Astrocyte of the spinal cord (primary cell): Measurements from ENCODE around the gene DEPP1.

ENCODE experiments used
- DNase-seq: peaks from one replicate; pipeline ENCODE4 v3.0.0; 2011; ENCODE audit warnings: low read depth, low spot score
- H3K4me3 ChIP-seq: 2 replicates; pipeline ENCODE4 v1.5.1; 2011; ENCODE audit warnings: low read depth, mild to moderate bottlenecking, low read length, moderate library complexity
- in situ Hi-C: cut with HindIII; loops from 2 replicates; pipeline ENCODE4 v1.10.0; 2017; ENCODE audit warnings: low sequenced_read_pairs
- TF ChIP-seq, protein P1 (sequence below): IDR thresholded peaks from 2 replicates; pipeline ENCODE4 v1.5.1; 2012; ENCODE audit warnings: low read depth, mild to moderate bottlenecking, low read length, inconsistent platforms

The DEPP1 gene

DNA sequence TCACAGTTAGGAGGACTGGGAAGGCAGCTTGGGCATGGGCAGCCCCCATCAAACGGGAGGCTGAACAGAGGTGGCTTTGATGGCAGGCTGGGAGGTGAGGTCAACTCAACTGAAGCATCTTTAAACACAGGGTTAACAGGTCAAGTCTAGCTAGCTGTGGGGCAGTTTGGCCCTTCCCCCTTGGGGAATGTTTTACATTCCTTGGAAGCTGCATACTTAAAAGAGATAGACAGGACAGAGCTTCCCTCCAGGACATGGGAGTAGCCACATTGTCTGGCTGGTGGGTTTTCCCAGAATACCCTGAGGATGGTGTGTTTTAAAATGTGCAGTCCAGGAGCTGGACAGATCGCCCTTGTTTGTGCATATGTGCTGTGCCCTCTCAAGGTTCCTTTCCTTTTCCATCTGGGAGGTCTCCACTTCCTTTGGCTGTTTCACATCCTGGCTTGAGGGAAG, 25.8 kb downstream of the DEPP1 start:
- in situ Hi-C loops = no loop called here
- DNase-seq = no peak
- TF ChIP-seq, protein P1, sequence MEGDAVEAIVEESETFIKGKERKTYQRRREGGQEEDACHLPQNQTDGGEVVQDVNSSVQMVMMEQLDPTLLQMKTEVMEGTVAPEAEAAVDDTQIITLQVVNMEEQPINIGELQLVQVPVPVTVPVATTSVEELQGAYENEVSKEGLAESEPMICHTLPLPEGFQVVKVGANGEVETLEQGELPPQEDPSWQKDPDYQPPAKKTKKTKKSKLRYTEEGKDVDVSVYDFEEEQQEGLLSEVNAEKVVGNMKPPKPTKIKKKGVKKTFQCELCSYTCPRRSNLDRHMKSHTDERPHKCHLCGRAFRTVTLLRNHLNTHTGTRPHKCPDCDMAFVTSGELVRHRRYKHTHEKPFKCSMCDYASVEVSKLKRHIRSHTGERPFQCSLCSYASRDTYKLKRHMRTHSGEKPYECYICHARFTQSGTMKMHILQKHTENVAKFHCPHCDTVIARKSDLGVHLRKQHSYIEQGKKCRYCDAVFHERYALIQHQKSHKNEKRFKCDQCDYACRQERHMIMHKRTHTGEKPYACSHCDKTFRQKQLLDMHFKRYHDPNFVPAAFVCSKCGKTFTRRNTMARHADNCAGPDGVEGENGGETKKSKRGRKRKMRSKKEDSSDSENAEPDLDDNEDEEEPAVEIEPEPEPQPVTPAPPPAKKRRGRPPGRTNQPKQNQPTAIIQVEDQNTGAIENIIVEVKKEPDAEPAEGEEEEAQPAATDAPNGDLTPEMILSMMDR = no peak
- no peak overlapping the region for H3K4me3 ChIP-seq

DNA sequence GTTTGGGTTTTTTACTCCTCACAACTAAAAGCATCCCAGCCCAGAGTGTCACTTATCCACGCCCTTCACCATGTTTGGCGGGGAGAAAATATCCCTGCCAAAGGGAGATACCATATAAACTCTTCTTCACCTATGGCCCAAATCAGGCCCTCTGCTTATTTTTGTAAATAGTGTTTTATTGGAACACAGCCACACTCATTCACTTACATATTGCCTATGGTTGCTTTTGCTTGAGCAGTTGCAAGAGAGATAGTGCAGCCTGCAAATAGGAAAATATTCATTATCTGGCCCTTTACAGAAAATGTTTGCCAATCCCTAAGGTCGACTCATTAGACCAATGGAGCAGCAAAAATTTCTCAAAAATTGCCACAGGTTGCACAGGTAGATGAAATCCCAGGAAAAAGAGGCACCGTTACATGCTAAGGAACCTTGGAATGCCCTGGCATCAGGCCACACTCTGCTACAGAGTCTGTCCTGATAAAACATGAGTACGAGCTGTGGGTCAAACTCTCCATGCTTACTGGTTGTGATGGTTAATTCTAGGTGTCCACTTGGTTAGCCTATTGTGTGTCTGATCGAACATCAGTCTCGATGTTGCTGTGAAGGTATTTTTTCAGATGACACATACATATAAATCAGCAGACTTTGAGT, 26.9 kb downstream of the DEPP1 start:
- TF ChIP-seq, protein P1 = no peak
- in situ Hi-C loops = no loop called here
- no peak for DNase-seq
- H3K4me3 ChIP-seq = no peak overlapping the region

DNA sequence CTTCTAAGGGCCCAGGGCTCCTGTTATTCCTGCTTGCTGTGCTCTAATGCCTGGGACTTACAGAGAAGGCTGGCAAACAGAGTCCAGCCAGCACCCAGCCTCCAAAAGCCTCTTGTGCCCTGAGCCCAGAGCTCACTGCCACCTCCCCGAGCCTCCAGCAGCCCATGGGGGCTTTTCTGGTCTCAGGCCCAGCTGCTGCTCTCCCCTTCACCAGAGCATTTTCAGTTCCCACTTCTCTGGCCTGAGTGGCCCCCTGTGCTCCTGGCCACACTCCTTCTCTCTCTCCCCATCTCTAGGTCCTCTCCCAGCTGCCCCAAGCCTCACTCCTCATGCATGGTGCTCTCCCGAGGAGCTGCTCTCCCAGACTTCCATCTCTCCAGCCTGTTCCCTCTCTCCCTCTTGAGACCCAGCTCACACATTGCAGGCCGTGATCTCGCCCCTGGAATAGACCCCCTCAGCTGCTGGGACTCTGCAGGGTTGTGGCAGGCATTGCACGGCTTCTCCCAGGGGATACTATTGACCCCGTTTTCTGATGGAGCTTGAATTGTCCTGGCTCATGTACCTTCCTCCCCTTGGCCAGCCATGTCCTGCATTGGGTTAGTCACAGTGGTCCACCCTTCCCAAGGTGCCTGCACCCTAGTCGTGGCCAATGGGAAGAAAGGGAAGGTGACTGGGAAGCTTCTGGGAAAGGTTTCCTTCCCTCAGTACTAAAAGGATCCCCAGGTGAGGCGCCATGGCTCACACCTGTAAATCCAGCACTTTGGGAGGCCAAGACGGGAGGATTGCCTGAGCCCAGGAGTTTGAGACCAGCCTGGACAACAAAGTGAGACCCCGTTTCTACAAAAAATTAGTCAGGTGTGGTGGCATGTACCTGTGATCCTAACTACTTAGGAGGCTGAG, 28.0 kb downstream of the DEPP1 start:
- H3K4me3 ChIP-seq = no peak overlapping the region
- TF ChIP-seq, protein P1 = no peak
- in situ Hi-C loops = no loop called here
- no peak for DNase-seq

DNA sequence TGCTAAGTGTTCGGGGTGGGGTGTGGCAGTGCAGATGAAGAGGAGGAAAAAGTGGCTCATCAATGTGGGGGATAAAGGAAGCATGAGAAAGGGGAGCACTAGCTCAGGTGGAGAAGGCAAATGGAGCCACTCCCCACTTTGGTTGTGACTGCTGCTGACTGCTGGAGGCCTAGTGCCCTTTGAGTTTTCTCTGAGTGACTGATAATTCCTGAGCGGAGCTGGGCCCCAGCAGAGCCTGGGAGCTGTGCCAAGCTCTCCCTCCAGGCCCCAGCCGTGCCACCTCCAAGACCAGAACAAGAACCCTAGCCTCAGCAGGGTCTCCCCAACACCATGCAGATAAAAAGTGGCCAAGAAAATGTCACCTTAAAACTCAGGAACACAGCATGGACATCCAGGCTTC, 28.7 kb downstream of the DEPP1 start:
- no peak for DNase-seq

DNA sequence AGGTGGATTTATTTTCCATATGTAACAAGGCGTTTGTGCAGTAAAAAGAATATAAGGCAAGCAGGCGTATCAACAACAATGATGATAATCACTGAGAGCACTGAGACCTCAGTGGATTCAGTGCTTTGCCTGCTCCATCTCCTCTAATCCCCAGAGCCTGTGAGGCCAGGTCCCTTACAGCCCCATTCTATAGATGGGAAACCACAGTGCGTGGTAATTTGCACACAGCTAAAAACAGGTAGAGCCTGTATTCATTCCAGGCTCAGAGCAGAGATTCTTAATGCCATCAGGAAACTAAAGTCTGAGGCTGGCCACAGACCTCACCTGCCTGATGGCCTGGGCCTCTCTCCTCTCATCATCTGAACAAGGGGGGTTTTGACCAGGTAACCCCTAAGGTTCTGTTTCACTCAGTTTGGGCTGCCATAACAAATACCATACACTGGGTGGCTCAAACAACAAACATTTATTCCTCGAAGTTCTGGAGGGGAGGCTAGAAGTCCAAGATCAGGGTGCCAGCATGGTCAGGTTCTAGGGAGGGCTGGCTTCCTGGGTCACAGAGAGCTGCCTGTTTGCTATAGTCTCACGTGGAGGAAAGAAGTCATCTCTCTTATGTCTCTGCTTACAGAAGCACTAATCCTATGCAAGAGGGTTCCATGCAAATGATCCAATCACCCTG, 29.3 kb downstream of the DEPP1 start:
- TF ChIP-seq, protein P1 = no peak
- in situ Hi-C loops = no loop called here
- DNase-seq = no peak

More for the DNA sequence above, 28.7 kb downstream of the DEPP1 start:
- TF ChIP-seq, protein P1 = no peak
- in situ Hi-C loops = no loop called here
- no peak overlapping the region for H3K4me3 ChIP-seq

DNA sequence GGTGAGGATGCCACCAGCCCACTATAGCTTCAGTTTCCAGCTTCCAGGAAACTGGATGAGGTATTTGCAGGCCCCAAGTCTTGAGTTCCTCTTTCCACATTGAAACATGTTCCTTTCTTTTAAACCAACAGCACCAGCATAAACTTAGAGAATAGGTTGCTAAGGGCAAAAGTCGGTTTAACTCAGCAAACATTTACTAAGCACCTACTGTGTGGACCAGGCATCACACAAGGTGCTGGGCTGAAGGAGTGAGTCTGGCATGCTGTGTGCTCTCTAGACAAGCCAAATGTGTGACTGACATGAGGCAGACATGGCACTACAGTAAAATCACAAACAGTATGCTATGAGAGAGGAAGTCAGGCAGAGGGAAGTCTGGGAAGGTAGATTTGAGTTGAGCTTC, 30.0 kb downstream of the DEPP1 start:
- no peak for DNase-seq
- no peak overlapping the region for H3K4me3 ChIP-seq
- in situ Hi-C loops = no loop called here
- TF ChIP-seq, protein P1 = no peak

More for the DNA sequence above, 29.3 kb downstream of the DEPP1 start:
- no peak overlapping the region for H3K4me3 ChIP-seq
